ENCODE data around the gene ACSL6.

The ACSL6 gene

GRCh38 chr5:132044207-132044606, 32.7 kb upstream of the ACSL6 start:
- no peak for DNase-seq

GRCh38 chr5:132037353-132037752, 25.9 kb upstream of the ACSL6 start:
- DNase-seq, result no peak

- DNase-seq, result no peak
Observed at GRCh38 chr5:132033122-132033521, 21.7 kb upstream of the ACSL6 start.

GRCh38 chr5:132032196-132032595, 20.7 kb upstream of the ACSL6 start:
- DNase-seq, result no peak

DNA sequence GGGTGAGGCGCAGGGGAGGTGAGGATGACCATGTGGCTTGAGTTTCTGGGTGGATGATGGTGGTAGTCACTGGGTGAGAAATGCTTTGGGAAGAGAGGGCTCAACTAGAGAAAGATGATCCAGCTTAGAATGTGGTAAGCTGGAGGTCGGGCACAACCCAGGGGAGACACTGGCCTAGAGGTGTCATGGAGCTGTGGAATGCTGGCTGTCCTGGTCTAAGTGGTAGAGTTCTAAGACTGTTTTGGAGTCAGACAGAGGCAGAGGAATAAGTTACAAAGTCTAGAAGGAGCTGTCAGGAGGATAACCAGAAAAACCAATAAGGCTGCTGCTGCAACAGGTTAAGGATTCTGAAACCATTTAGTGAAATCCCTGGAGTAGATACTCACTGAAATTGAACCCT, 19.2 kb upstream of the ACSL6 start:
- DNase-seq, result no peak

GRCh38 chr5:132029609-132030330, 18.3 kb upstream of the ACSL6 start:
- no peak for DNase-seq

DNA sequence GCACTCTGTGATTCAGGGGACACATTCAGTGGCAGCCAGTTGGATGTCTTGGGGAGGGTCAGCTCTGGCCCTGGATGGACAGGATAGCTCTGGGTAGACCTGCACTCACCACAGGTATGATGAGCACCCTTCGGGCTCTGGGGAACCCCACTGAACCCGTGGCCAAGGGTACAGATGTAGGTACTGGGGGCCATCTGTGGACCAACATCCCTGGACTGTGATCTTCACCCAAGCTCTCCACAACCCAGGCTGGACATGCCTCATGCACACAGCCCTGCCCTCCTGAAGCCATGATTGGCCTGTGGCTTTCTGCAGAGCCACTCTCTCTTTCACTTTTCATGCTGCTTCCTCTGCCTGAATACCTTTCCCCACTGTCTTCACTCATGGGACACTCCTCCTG, 15.6 kb upstream of the ACSL6 start:
- DNase-seq, result no peak

DNA sequence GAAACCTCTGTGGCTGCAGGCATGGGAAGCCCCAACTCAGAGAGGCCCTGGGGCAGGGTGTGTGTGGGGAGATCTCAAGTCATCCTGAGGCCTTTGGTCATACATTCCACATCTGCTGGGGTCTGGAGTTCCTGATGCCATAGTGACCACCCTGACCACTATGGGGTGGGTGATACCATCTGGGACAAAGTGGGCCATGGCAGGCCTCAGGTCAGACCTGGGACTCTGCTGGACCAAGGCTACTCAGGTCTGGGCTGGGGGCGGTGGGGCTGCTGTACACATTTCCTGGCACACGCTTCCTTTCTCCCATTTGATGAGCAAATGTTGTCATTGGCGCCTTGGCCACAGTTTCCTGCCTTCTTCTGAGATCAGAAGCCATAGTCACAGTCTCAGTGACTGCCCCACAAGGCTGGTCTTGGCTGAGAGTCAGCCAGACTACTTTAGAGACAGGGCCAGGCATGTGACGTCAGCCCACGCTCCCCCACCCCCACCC, 15.1 kb upstream of the ACSL6 start:
- no peak for DNase-seq

- DNase-seq, result no peak
Observed at GRCh38 chr5:132025403-132025971, 14.0 kb upstream of the ACSL6 start.

GRCh38 chr5:132024789-132025402, 13.4 kb upstream of the ACSL6 start:
- DNase-seq, result no peak

DNA sequence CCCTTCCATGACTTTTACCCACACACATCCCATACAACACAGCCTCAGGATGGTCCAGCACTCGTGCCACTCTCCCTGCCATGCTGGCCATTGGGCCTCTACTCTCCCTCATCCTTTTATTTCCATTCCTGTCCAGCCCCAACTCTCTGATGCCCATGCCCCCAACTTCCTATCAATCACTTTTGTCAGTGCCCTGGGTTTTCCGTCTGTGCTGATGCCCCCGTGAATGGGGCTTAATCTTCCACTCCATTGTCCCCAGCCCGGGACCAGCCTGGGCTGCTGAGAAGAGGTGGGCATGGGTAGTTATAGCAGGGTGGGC, 12.6 kb upstream of the ACSL6 start:
- DNase-seq, result no peak

GRCh38 chr5:132023258-132024116, 12.0 kb upstream of the ACSL6 start:
- no peak for DNase-seq

DNA sequence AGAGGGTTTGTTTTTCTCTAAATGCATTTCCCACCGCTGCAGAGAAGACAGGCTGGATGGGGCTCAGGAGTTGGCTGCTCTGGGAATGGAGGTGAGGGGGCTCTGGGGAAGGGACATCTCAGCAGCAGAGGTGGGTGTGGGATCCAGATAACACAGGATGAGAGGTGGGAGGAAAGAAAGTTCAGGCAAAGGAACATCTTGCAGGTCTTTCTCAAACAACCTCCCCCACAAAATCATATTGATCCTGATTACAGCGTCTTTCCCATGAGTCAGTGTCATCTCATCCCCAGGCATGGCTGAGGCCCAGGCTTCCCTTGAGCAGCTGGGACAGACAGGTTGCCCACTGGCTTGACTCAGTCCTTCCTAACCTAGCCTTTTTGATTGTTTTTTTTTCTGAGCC, 11.3 kb upstream of the ACSL6 start:
- no peak for DNase-seq

DNA sequence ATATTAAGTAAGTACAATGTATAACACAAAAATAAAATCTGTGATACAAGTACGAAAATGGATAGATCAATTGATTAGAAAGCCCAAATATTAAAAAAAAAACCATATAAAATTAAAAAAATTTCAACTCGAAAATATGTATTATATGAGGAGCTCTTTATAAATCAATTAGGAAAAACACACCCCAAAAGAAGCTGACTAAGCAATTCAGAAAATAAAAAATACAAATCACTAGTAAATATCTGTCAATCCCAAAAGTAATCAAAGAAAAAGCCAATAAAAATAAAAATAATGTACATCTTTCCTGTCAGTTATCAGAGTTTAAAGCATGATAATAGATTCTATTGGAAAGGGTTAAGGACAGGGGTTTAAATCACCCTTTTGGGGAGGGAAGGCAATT, 10.2 kb upstream of the ACSL6 start:
- no peak for DNase-seq

- no peak for DNase-seq
Observed at GRCh38 chr5:132020568-132021339, 9.3 kb upstream of the ACSL6 start.

DNA sequence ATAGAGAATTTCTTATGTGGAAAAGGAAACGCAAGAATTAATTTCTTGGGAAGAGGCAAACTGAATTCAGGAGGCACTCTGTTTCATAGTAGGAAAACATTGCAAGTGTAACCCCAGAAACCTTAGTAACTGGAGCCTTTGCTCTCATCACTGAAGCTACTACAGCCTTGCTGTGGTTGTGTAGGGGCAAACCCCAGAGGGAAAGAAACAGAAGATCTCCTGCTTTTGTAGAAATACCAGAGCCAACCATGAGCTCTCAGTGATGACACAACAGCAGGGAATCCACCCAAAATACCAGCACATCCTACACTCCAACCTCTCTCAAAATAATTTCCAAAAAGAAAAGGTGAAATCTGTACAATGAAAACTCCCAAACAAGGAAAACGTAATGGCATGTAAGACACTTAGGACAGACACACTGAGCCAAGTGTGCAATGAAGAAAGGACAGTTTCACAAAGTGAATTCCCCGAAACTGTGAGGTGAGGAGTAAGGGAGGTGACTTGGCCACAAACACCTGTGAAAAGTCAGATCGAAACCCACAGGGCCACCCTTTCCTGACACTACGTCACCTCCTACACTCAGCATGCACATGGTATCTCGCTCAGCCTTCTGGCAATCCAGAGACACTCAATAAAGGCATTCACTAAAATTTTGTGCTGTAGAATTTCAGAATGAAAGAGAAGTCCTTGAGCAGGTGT, 8.5 kb upstream of the ACSL6 start:
- no peak for DNase-seq

GRCh38 chr5:132019337-132019736, 7.9 kb upstream of the ACSL6 start:
- DNase-seq, result no peak

DNA sequence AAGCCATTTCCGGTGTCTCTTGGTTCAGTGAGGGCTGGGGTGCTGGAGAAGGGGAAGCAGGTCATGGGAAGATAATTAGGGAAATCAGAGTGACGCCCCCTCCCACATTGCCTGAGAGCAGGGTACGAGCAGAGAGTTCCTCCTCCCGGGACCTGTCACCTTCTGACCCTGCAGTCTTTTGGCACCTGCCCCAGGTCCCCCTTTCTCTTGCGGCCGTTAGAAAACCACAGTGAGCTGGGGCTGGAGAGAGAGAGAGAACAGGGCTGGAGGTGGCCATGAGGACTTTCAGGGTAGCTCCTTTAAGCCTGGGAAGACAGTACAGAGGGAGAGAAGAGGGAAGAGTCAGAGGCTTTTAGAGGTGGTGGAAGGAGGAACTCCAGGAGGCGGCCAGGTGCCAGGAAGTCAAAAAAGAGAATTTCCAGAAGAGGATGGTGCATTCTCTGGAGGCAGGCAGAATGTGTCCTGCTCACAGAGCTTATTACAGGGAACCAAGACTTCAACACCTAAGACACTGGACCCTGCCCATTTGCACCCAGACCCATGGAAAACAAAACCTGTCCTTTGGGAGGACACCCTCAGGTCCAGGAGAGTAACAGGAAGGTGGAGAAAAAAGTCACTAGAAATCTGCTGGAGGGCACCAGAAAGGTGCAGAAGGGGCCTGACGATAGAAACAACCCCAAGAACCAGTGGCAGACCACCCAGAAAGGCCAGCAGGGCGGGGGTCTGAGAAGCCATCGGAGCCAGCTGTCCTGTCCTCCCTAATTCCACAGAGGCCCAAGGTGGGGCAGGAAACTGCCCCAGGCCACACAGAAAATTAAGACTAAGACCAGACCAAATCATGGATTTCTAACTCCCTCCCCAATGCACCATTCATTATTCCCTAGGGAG, 6.5 kb upstream of the ACSL6 start:
- no peak for DNase-seq

- no peak for DNase-seq
Observed at GRCh38 chr5:132017316-132017715, 5.9 kb upstream of the ACSL6 start.

GRCh38 chr5:132016721-132017250, 5.3 kb upstream of the ACSL6 start:
- DNase-seq, result no peak

- no peak for DNase-seq
Observed at GRCh38 chr5:132013711-132014110, 2.3 kb upstream of the ACSL6 start.

All from NCI-H345 (cell line).